ENCODE data around the gene ITPRID2.

Gene ITPRID2

DNA sequence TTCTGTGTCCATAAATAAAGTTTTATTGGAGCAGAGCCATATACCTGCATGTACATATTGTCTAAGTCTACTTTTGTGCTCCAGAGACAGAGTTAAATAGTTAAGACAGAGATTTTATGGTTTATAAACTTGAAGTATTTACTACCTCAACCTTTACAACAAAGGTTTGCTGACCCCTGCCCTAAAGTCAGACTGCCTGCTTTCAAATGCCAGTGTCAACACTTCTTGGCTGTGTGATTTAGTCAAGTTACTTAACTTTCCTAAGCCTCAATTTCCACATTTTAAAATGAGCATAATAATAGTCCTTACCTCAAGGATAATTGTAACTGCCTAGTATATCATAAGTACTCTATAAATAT, 44.4 kb upstream of the ITPRID2 start:
- no peak for TF ChIP-seq EZH2phosphoT487 (IDR thresholded peaks at IDR 0.05; ENCODE audit: low read length)
- TF ChIP-seq, protein P1, sequence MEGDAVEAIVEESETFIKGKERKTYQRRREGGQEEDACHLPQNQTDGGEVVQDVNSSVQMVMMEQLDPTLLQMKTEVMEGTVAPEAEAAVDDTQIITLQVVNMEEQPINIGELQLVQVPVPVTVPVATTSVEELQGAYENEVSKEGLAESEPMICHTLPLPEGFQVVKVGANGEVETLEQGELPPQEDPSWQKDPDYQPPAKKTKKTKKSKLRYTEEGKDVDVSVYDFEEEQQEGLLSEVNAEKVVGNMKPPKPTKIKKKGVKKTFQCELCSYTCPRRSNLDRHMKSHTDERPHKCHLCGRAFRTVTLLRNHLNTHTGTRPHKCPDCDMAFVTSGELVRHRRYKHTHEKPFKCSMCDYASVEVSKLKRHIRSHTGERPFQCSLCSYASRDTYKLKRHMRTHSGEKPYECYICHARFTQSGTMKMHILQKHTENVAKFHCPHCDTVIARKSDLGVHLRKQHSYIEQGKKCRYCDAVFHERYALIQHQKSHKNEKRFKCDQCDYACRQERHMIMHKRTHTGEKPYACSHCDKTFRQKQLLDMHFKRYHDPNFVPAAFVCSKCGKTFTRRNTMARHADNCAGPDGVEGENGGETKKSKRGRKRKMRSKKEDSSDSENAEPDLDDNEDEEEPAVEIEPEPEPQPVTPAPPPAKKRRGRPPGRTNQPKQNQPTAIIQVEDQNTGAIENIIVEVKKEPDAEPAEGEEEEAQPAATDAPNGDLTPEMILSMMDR (IDR thresholded peaks at IDR 0.05; ENCODE audit: low read length), result no peak
- TF ChIP-seq EZH2 (optimal IDR thresholded peaks at IDR 0.05; ENCODE audit: low read depth, low read length), result no peak
- DNase-seq, result no peak
- Histone ChIP-seq H3K9me3 (replicated peaks; ENCODE audit: insufficient read depth, low read length) (no peaks in the 10 kb centered on the region), H3F3A (ENCODE audit: insufficient read depth, low read length) (0 out of 2 replicates have a peak, but pooled peaks cover 4% of the 10 kb centered on the region), H3K9ac (ENCODE audit: low read length) (no peak overlapping the region), H3K9me2 (replicated peaks; ENCODE audit: insufficient read depth, low read length) (no peaks in the 10 kb centered on the region), H3K4me2 (ENCODE audit: low read depth, low read length) (no peak overlapping the region), H4K20me1 (ENCODE audit: insufficient read depth, low read length) (no peaks in the 10 kb centered on the region), H3K36me3 (replicated peaks; ENCODE audit: insufficient read depth, low read length) (no peaks in the 10 kb centered on the region), H3K27ac (ENCODE audit: low read length) (no peak overlapping the region), H3K4me3 (ENCODE audit: low read length) (no peak overlapping the region), H3K27me3 (replicated peaks; ENCODE audit: insufficient read depth, low read length) (no peaks in the 10 kb centered on the region), H3K4me1 (ENCODE audit: low read length) (peaks cover 7% of the 10 kb centered on the region; the same call in 1 of the 2 replicates), H2AFZ (ENCODE audit: low read length) (no peak overlapping the region), H3K79me2 (ENCODE audit: low read length) (no peaks in the 10 kb centered on the region)

DNA sequence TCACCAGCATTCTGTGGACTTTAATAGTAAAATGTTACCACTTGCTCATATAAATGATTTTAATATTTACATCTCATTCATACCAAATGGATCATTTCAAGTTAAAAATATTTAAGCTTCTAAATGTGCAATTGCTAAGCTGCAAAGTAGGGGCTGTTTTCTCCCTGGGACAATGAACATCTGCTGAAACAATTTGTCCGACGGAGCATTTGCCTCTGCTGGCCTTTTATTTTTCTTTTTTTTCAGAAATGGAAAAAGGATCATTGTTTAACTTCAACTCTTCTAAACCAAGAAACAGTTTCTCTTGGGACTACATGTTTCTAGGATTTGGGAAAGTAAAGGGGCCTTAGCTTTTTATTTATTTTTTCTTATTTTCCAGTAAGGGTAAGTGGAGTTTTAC, 43.8 kb upstream of the ITPRID2 start:
- DNase-seq, result no peak

DNA sequence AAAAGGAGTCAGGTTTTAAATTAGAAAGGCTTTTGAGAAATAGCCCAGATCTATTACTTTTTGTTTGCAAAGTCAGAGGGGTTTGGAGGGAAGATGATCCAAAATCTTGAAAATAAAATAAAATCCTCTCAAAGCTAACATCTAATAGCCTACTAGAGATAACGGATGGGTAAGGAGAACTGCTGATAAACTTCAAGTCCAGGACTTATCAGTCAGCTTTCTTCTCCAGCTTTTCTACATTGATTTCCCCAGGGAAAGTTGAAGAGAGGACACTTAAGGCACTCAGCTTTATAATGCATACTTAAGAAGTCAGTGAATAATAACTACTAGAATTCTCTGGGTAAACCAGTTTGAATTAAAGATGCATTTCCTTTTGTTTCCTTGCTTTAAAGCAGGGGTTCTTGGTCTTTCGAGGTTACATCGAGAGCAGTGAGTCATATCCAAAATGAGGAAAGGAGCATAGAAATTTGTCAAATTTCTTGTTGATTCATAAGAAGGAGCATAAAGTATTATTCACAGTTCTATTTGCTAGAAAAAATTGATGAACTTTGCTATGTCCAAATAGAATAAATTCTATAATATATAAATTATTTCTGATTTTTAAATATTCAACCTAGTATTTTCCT, 43.2 kb upstream of the ITPRID2 start:
- no peaks in the 10 kb centered on the region for H3K36me3 ChIP-seq (replicated peaks; ENCODE audit: insufficient read depth, low read length)
- H3K4me3 ChIP-seq (ENCODE audit: low read length), result no peak overlapping the region
- H2AFZ ChIP-seq (ENCODE audit: low read length), result no peak overlapping the region
- no peak for DNase-seq
- TF ChIP-seq, protein P1 (IDR thresholded peaks at IDR 0.05; ENCODE audit: low read length), result no peak
- TF ChIP-seq EZH2 (optimal IDR thresholded peaks at IDR 0.05; ENCODE audit: low read depth, low read length), result no peak
- TF ChIP-seq EZH2phosphoT487 (IDR thresholded peaks at IDR 0.05; ENCODE audit: low read length), result no peak
- no peak overlapping the region for H3K27ac ChIP-seq (ENCODE audit: low read length)
- no peak overlapping the region for H3K4me2 ChIP-seq (ENCODE audit: low read depth, low read length)
- peaks cover 7% of the 10 kb centered on the region; the same call in 1 of the 2 replicates for H3K4me1 ChIP-seq (ENCODE audit: low read length)
- H3K79me2 ChIP-seq (ENCODE audit: low read length), result no peaks in the 10 kb centered on the region
- no peaks in the 10 kb centered on the region for H4K20me1 ChIP-seq (ENCODE audit: insufficient read depth, low read length)
- no peaks in the 10 kb centered on the region for H3K9me3 ChIP-seq (replicated peaks; ENCODE audit: insufficient read depth, low read length)
- no peaks in the 10 kb centered on the region for H3K9me2 ChIP-seq (replicated peaks; ENCODE audit: insufficient read depth, low read length)
- H3K9ac ChIP-seq (ENCODE audit: low read length), result no peak overlapping the region
- H3F3A ChIP-seq (ENCODE audit: insufficient read depth, low read length), result 0 out of 2 replicates have a peak, but pooled peaks cover 4% of the 10 kb centered on the region
- H3K27me3 ChIP-seq (replicated peaks; ENCODE audit: insufficient read depth, low read length), result no peaks in the 10 kb centered on the region

More for the DNA sequence above, 43.8 kb upstream of the ITPRID2 start:
- Histone ChIP-seq H3K9ac (ENCODE audit: low read length) (no peak overlapping the region), H3F3A (ENCODE audit: insufficient read depth, low read length) (0 out of 2 replicates have a peak, but pooled peaks cover 4% of the 10 kb centered on the region), H3K79me2 (ENCODE audit: low read length) (no peaks in the 10 kb centered on the region), H2AFZ (ENCODE audit: low read length) (no peak overlapping the region), H3K9me2 (replicated peaks; ENCODE audit: insufficient read depth, low read length) (no peaks in the 10 kb centered on the region), H3K4me3 (ENCODE audit: low read length) (no peak overlapping the region), H3K27ac (ENCODE audit: low read length) (no peak overlapping the region), H3K27me3 (replicated peaks; ENCODE audit: insufficient read depth, low read length) (no peaks in the 10 kb centered on the region), H3K4me1 (ENCODE audit: low read length) (peaks cover 7% of the 10 kb centered on the region; the same call in 1 of the 2 replicates), H3K36me3 (replicated peaks; ENCODE audit: insufficient read depth, low read length) (no peaks in the 10 kb centered on the region), H3K9me3 (replicated peaks; ENCODE audit: insufficient read depth, low read length) (no peaks in the 10 kb centered on the region), H3K4me2 (ENCODE audit: low read depth, low read length) (no peak overlapping the region), H4K20me1 (ENCODE audit: insufficient read depth, low read length) (no peaks in the 10 kb centered on the region)
- TF ChIP-seq EZH2phosphoT487 (IDR thresholded peaks at IDR 0.05; ENCODE audit: low read length), result no peak
- TF ChIP-seq, protein P1 (IDR thresholded peaks at IDR 0.05; ENCODE audit: low read length), result no peak
- TF ChIP-seq EZH2 (optimal IDR thresholded peaks at IDR 0.05; ENCODE audit: low read depth, low read length), result no peak
